ENCODE results near the gene COL16A1.

DNA sequence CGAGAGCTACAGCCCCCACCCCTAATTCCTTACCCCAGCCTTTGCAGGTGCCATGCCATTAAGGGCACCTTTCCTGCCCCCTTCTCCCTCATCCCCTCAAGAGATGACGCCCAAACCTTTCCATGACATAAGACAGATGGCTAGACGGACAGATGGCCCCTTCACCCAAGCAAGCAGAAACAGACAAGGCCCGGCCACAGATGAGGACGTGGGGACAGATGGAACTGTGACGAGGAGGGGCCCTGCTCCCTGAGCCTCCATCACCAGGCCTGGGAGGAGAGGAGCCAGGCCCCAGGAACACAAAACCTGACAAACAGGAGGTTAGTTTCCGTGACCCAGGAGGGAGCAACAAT lies 34.4 kb downstream of the COL16A1 start:
- TF ChIP-seq POLR2A (IDR thresholded peaks at IDR 0.05), result no peak
- TF ChIP-seq, protein P1, sequence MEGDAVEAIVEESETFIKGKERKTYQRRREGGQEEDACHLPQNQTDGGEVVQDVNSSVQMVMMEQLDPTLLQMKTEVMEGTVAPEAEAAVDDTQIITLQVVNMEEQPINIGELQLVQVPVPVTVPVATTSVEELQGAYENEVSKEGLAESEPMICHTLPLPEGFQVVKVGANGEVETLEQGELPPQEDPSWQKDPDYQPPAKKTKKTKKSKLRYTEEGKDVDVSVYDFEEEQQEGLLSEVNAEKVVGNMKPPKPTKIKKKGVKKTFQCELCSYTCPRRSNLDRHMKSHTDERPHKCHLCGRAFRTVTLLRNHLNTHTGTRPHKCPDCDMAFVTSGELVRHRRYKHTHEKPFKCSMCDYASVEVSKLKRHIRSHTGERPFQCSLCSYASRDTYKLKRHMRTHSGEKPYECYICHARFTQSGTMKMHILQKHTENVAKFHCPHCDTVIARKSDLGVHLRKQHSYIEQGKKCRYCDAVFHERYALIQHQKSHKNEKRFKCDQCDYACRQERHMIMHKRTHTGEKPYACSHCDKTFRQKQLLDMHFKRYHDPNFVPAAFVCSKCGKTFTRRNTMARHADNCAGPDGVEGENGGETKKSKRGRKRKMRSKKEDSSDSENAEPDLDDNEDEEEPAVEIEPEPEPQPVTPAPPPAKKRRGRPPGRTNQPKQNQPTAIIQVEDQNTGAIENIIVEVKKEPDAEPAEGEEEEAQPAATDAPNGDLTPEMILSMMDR (IDR thresholded peaks at IDR 0.05), result no peak
